ENCODE results near the gene FCHO2.

Gene FCHO2

GRCh38 chr5:73093943-73094342 is 138.1 kb downstream of the FCHO2 start:
- no peaks in the 10 kb centered on the region for H4K20me1 ChIP-seq (ENCODE audit: low read depth, low read length)
- no peak overlapping the region for H2AFZ ChIP-seq (ENCODE audit: low read depth, low read length, severe bottlenecking)
- no peak overlapping the region for H3K4me3 ChIP-seq (ENCODE audit: insufficient read depth, low read length, poor library complexity, severe bottlenecking)
- no peak overlapping the region for H3K9ac ChIP-seq (ENCODE audit: low read length)
- H3K9me3 ChIP-seq (ENCODE audit: insufficient read depth, low read length): no peaks in the 10 kb centered on the region
- H3K36me3 ChIP-seq (ENCODE audit: low read length): no peaks in the 10 kb centered on the region
- H3F3A ChIP-seq (ENCODE audit: insufficient read depth): no peaks in the 10 kb centered on the region
- no peaks in the 10 kb centered on the region for H3K79me2 ChIP-seq (ENCODE audit: insufficient read depth, low read length)
- TF ChIP-seq EZH2phosphoT487 (conservative IDR thresholded peaks at IDR 0.05; ENCODE audit: low read length) (no peak), CTCF (IDR thresholded peaks at IDR 0.05; ENCODE audit: insufficient read depth, low read length, poor library complexity, severe bottlenecking) (no peak)
- no peak overlapping the region for H3K27ac ChIP-seq (ENCODE audit: low read depth, low read length)
- no peaks in the 10 kb centered on the region for H3K27me3 ChIP-seq (ENCODE audit: low read length)
- H3K9me2 ChIP-seq (replicated peaks; ENCODE audit: insufficient read depth, low read length): no peaks in the 10 kb centered on the region
- no peak overlapping the region for H3K4me2 ChIP-seq (ENCODE audit: low read depth, low read length, poor library complexity, severe bottlenecking)

GRCh38 chr5:73094415-73094814 is 138.6 kb downstream of the FCHO2 start:
- Histone ChIP-seq H3K27me3 (ENCODE audit: low read length) (no peaks in the 10 kb centered on the region), H3K4me2 (ENCODE audit: low read depth, low read length, poor library complexity, severe bottlenecking) (no peak overlapping the region), H3F3A (ENCODE audit: insufficient read depth) (no peaks in the 10 kb centered on the region), H3K79me2 (ENCODE audit: insufficient read depth, low read length) (no peaks in the 10 kb centered on the region), H3K27ac (ENCODE audit: low read depth, low read length) (no peak overlapping the region), H3K9ac (ENCODE audit: low read length) (no peak overlapping the region), H3K36me3 (ENCODE audit: low read length) (no peaks in the 10 kb centered on the region), H3K9me2 (replicated peaks; ENCODE audit: insufficient read depth, low read length) (no peaks in the 10 kb centered on the region), H3K4me3 (ENCODE audit: insufficient read depth, low read length, poor library complexity, severe bottlenecking) (no peak overlapping the region), H2AFZ (ENCODE audit: low read depth, low read length, severe bottlenecking) (no peak overlapping the region), H4K20me1 (ENCODE audit: low read depth, low read length) (no peaks in the 10 kb centered on the region), H3K9me3 (ENCODE audit: insufficient read depth, low read length) (no peaks in the 10 kb centered on the region)
- TF ChIP-seq CTCF (IDR thresholded peaks at IDR 0.05; ENCODE audit: insufficient read depth, low read length, poor library complexity, severe bottlenecking) (no peak), EZH2phosphoT487 (conservative IDR thresholded peaks at IDR 0.05; ENCODE audit: low read length) (no peak)

- H3K27ac ChIP-seq (ENCODE audit: low read depth, low read length): no peak overlapping the region
- H2AFZ ChIP-seq (ENCODE audit: low read depth, low read length, severe bottlenecking): no peak overlapping the region
- no peak overlapping the region for H3K4me3 ChIP-seq (ENCODE audit: insufficient read depth, low read length, poor library complexity, severe bottlenecking)
- TF ChIP-seq CTCF (IDR thresholded peaks at IDR 0.05; ENCODE audit: insufficient read depth, low read length, poor library complexity, severe bottlenecking) (no peak), EZH2phosphoT487 (conservative IDR thresholded peaks at IDR 0.05; ENCODE audit: low read length) (no peak)
- no peaks in the 10 kb centered on the region for H3K9me3 ChIP-seq (ENCODE audit: insufficient read depth, low read length)
- no peak overlapping the region for H3K9ac ChIP-seq (ENCODE audit: low read length)
- H3K36me3 ChIP-seq (ENCODE audit: low read length): no peaks in the 10 kb centered on the region
- H3K79me2 ChIP-seq (ENCODE audit: insufficient read depth, low read length): no peaks in the 10 kb centered on the region
- no peaks in the 10 kb centered on the region for H3K9me2 ChIP-seq (replicated peaks; ENCODE audit: insufficient read depth, low read length)
- H4K20me1 ChIP-seq (ENCODE audit: low read depth, low read length): no peaks in the 10 kb centered on the region
- H3F3A ChIP-seq (ENCODE audit: insufficient read depth): no peaks in the 10 kb centered on the region
- H3K27me3 ChIP-seq (ENCODE audit: low read length): no peaks in the 10 kb centered on the region
- no peak overlapping the region for H3K4me2 ChIP-seq (ENCODE audit: low read depth, low read length, poor library complexity, severe bottlenecking)
Observed at GRCh38 chr5:73095564-73096238, 139.9 kb downstream of the FCHO2 start.

Data from SU-DHL-6 (cell line).